IMR-90 (cell line): ENCODE data around the gene SASH1. TPM values are rescaled to one million over a fixed set of nuclear protein-coding genes. Genes with fewer than 3 reads are reported as not detected.

Experiments used
- ATAC-seq: fragments of 200-7000 bp; cut with Tn5 transposase; 2 replicates; pipeline ENCODE4 v1.9.1; 2020; ENCODE audit warnings: low read depth, mild to moderate bottlenecking, moderate library complexity
- BruUV-seq: library from RNA; stranded (reverse); fragments of 400-500 nt; replicated peaks from 2 replicates; lab custom pipeline; 2021; lab: Mats Ljungman, UMichigan
- CTCF ChIA-PET: fragments of 300-600 bp; formaldehyde crosslinking; extraction: SDS; loops from one replicate; lab custom pipeline; 2021; ENCODE audit warnings: antibody characterized with exemption; lab: Yijun Ruan, JAX
- POLR2A ChIA-PET: fragments of 300-600 bp; sonication (Branson Sonifier 250); formaldehyde crosslinking; loops from one replicate; lab custom pipeline; 2022; ENCODE audit warnings: antibody characterized with exemption; ENCODE audit not compliant: unreplicated experiment; lab: Charles Lee
- DNase-seq: peaks from one replicate; pipeline ENCODE4 v3.0.0; 2013
- H2AFZ ChIP-seq: replicated peaks from 2 replicates; pipeline ENCODE3; 2013; ENCODE audit warnings: low read length, mild to moderate bottlenecking; ENCODE audit not compliant: poor library complexity
- H2AK5ac ChIP-seq: 2 replicates; pipeline ENCODE4 v1.6.1; 2013; ENCODE audit warnings: low read depth, low read length, inconsistent platforms
- H2AK9ac ChIP-seq: replicated peaks from 2 replicates; pipeline ENCODE3; 2013; ENCODE audit warnings: mild to moderate bottlenecking, low read depth, low read length, moderate library complexity; ENCODE audit not compliant: poor library complexity
- H2BK120ac ChIP-seq: 2 replicates; pipeline ENCODE4 v1.6.1; 2013; ENCODE audit warnings: low read depth, low read length, inconsistent platforms
- H2BK15ac ChIP-seq: 3 replicates; pipeline ENCODE4 v1.6.1; 2013; ENCODE audit warnings: low read depth, low read length, inconsistent platforms
- H2BK20ac ChIP-seq: 2 replicates; pipeline ENCODE4 v1.6.1; 2013; ENCODE audit warnings: low read depth, mild to moderate bottlenecking, inconsistent platforms, low read length, moderate library complexity
- H2BK5ac ChIP-seq: 2 replicates; pipeline ENCODE4 v1.6.1; 2013; ENCODE audit warnings: mild to moderate bottlenecking, low read depth, low read length, inconsistent platforms; ENCODE audit not compliant: poor library complexity, severe bottlenecking
- H3K14ac ChIP-seq: replicated peaks from 2 replicates; pipeline ENCODE4 v1.6.1; 2013; ENCODE audit warnings: low read depth, low read length, inconsistent platforms
- H3K18ac ChIP-seq: 2 replicates; pipeline ENCODE4 v1.6.1; 2013; ENCODE audit warnings: low read depth, low read length, control low read depth
- H3K23ac ChIP-seq: 2 replicates; pipeline ENCODE4 v1.6.1; 2013; ENCODE audit warnings: low read depth, low read length, inconsistent platforms
- H3K27ac ChIP-seq: 2 replicates; pipeline ENCODE4 v1.5.1; 2013; ENCODE audit warnings: mild to moderate bottlenecking, control low read depth, low read length; ENCODE audit not compliant: insufficient read depth
- H3K27me3 ChIP-seq: 2 replicates; pipeline ENCODE4 v1.6.1; 2013; ENCODE audit warnings: low read length; ENCODE audit not compliant: control insufficient read depth, insufficient read depth
- H3K36me3 ChIP-seq: 2 replicates; pipeline ENCODE4 v1.6.1; 2013; ENCODE audit warnings: low read length, mixed read lengths; ENCODE audit not compliant: control insufficient read depth, insufficient read depth
- H3K4ac ChIP-seq: 2 replicates; pipeline ENCODE4 v1.6.1; 2013; ENCODE audit warnings: low read depth, low read length, inconsistent platforms
- H3K4me1 ChIP-seq: 2 replicates; pipeline ENCODE4 v1.6.1; 2013; ENCODE audit warnings: low read length, mixed read lengths; ENCODE audit not compliant: control insufficient read depth, insufficient read depth
- H3K4me2 ChIP-seq: 2 replicates; pipeline ENCODE4 v1.6.1; 2013; ENCODE audit warnings: low read depth, mild to moderate bottlenecking, control low read depth, low read length, moderate library complexity
- H3K4me3 ChIP-seq: 2 replicates; pipeline ENCODE4 v1.5.1; 2013; ENCODE audit warnings: low read depth, mild to moderate bottlenecking, control low read depth, low read length, moderate library complexity; ENCODE audit not compliant: insufficient read depth
- H3K56ac ChIP-seq: 2 replicates; pipeline ENCODE4 v1.6.1; 2013; ENCODE audit warnings: low read length, inconsistent platforms; ENCODE audit not compliant: insufficient read depth; ENCODE audit errors: extremely low read depth
- H3K79me1 ChIP-seq, 2 experiments: 2 replicates each; pipeline ENCODE4 v1.6.1; 2013; ENCODE audit warnings: low read length in 2 of 2, inconsistent platforms in 1 of 2, low read depth in 1 of 2
- H3K9ac ChIP-seq: 2 replicates; pipeline ENCODE4 v1.6.1; 2013; ENCODE audit warnings: low read depth, low read length, control low read depth
- H3K9me1 ChIP-seq: 2 replicates; pipeline ENCODE4 v1.6.1; 2013; ENCODE audit warnings: low read length, inconsistent platforms; ENCODE audit not compliant: insufficient read depth
- H3K9me3 ChIP-seq: 2 replicates; pipeline ENCODE4 v1.6.1; 2013; ENCODE audit warnings: low read length; ENCODE audit not compliant: control insufficient read depth, insufficient read depth
- H4K20me1 ChIP-seq: 2 replicates; pipeline ENCODE4 v1.6.1; 2013; ENCODE audit warnings: low read length, inconsistent platforms; ENCODE audit not compliant: insufficient read depth
- H4K5ac ChIP-seq: 2 replicates; pipeline ENCODE4 v1.6.1; 2013; ENCODE audit warnings: mild to moderate bottlenecking, low read depth, low read length, control low read depth
- H4K8ac ChIP-seq, 2 experiments: 2 replicates each; pipeline ENCODE4 v1.6.1; 2013; ENCODE audit warnings: low read depth in 2 of 2, low read length in 2 of 2, control low read depth in 1 of 2, inconsistent platforms in 1 of 2
- H4K91ac ChIP-seq: 2 replicates; pipeline ENCODE4 v1.6.1; 2013; ENCODE audit warnings: low read depth, low read length, inconsistent platforms; ENCODE audit not compliant: insufficient read depth
- BHLHE40 ChIP-seq: fragments of 150-350 bp; IDR thresholded peaks from 2 replicates; pipeline ENCODE4 v1.6.1; 2016; ENCODE audit warnings: mild to moderate bottlenecking, low read depth, low read length
- CEBPB ChIP-seq: IDR thresholded peaks from 2 replicates; pipeline ENCODE4 v1.6.1; 2012; ENCODE audit warnings: low read depth, low read length, improper control_type of control experiment
- CHD1 ChIP-seq: IDR thresholded peaks from 2 replicates; pipeline ENCODE4 v1.6.1; 2012; ENCODE audit warnings: low read depth, low read length, improper control_type of control experiment
- CTCF ChIP-seq: conservative IDR thresholded peaks from 2 replicates; pipeline ENCODE4 v1.5.1; 2012; ENCODE audit warnings: mild to moderate bottlenecking, low read depth, low read length, improper control_type of control experiment
- ELK1 ChIP-seq: fragments of 150-350 bp; IDR thresholded peaks from 2 replicates; pipeline ENCODE4 v1.6.1; 2016; ENCODE audit warnings: low read depth, mild to moderate bottlenecking, low read length, moderate library complexity, borderline replicate concordance
- FOS ChIP-seq: fragments of 150-350 bp; IDR thresholded peaks from 2 replicates; pipeline ENCODE4 v1.6.1; 2016; ENCODE audit warnings: low read depth, low read length
- MAFK ChIP-seq: IDR thresholded peaks from 2 replicates; pipeline ENCODE4 v1.6.1; 2012; ENCODE audit warnings: low read depth, low read length, improper control_type of control experiment
- MAZ ChIP-seq: IDR thresholded peaks from 2 replicates; pipeline ENCODE4 v1.6.1; 2012; ENCODE audit warnings: low read depth, mild to moderate bottlenecking, low read length, improper control_type of control experiment, moderate library complexity, borderline replicate concordance
- MXI1 ChIP-seq: IDR thresholded peaks from 2 replicates; pipeline ENCODE4 v1.6.1; 2012; ENCODE audit warnings: low read depth, mild to moderate bottlenecking, low read length, moderate library complexity, borderline replicate concordance
- NFE2L2 ChIP-seq: fragments of 150-350 bp; IDR thresholded peaks from 2 replicates; pipeline ENCODE4 v1.6.1; 2016; ENCODE audit warnings: low read depth, mild to moderate bottlenecking, low read length
- POLR2A ChIP-seq: IDR thresholded peaks from 2 replicates; pipeline ENCODE4 v1.6.1; 2012; ENCODE audit warnings: mild to moderate bottlenecking, low read depth, low read length
- RAD21 ChIP-seq: IDR thresholded peaks from 2 replicates; pipeline ENCODE4 v1.6.1; 2012; ENCODE audit warnings: low read length, improper control_type of control experiment
- RCOR1 ChIP-seq: IDR thresholded peaks from 2 replicates; pipeline ENCODE4 v1.6.1; 2012; ENCODE audit warnings: mild to moderate bottlenecking, low read length, improper control_type of control experiment; ENCODE audit not compliant: insufficient replicate concordance
- RFX5 ChIP-seq: IDR thresholded peaks from 2 replicates; pipeline ENCODE4 v1.8.0; 2012; ENCODE audit warnings: low read depth, mild to moderate bottlenecking, low read length, moderate library complexity
- SMC3 ChIP-seq: fragments of 150-350 bp; IDR thresholded peaks from 2 replicates; pipeline ENCODE4 v1.6.1; 2016; ENCODE audit warnings: low read depth, mild to moderate bottlenecking, antibody characterized with exemption, low read length, moderate library complexity
- USF2 ChIP-seq: fragments of 150-350 bp; IDR thresholded peaks from 2 replicates; pipeline ENCODE4 v1.6.1; 2017; ENCODE audit warnings: mild to moderate bottlenecking, antibody characterized with exemption, low read length, low read depth
- WGBS, 2 experiments: methylation state at CpG; one replicate each; pipeline versions ENCODE4 v1.1.5 to v1.1.7; 2013; ENCODE audit warnings: missing lambda C conversion rate in 2 of 2; ENCODE audit not compliant: insufficient read length in 1 of 2; ENCODE audit errors: extremely low coverage in 2 of 2; 5-methylcytosine and 5-hydroxymethylcytosine counted together
- dilution Hi-C: fragments of 300-500 bp; cut with HindIII; formaldehyde crosslinking; loops from one replicate; pipeline ENCODE4 v1.14.3; 2018; ENCODE audit warnings: low sequenced_read_pairs; ENCODE audit not compliant: unreplicated experiment
- in situ Hi-C: fragments of 300-500 bp; cut with MboI; formaldehyde crosslinking; loops from 3 replicates; pipeline ENCODE4 v1.14.3; 2019; ENCODE audit warnings: low sequenced_read_pairs, inconsistent platforms, mixed read lengths
- intact Hi-C: fragments of 100-400 bp; cut with micrococcal nuclease; formaldehyde crosslinking; loops from 2 replicates; pipeline ENCODE4 v1.10.0; 2022
- polyA plus RNA-seq, 3 experiments: library from polyadenylated mRNA; depleted of rRNA; stranded (reverse); fragments of >200 nt; gene quantifications; 2 replicates each; pipeline ENCODE4 v1.2.3, GENCODE V29; 2012; ENCODE audit warnings: low replicate concordance in 1 of 3
- total RNA-seq: library from RNA; depleted of rRNA; stranded (reverse); fragments of >200 nt; gene quantifications from 2 replicates; pipeline ENCODE4 v1.2.3, GENCODE V29; 2012

Gene SASH1
- total and polyA plus RNA-seq, 2 of the 4 experiments (the other 2 are of a cell fraction): 11.6 to 16.5 TPM

GRCh38 chr6:148465670-148466069 is 123.0 kb downstream of the SASH1 start:
- no peak overlapping the region for H2AFZ ChIP-seq
- peaks cover 19% of the 10 kb centered on the region for H3K4me1 ChIP-seq
- H3K79me1 ChIP-seq: peaks cover 12 to 46% of the 10 kb centered on the region in 2 experiments
- H4K8ac ChIP-seq: peak overlapping the region in 1 of 2 experiments; percentile 30; a peak in 2 of 4 replicates
- DNase-seq (no peak), ATAC-seq (no peak)
- no peak overlapping the region for H2BK5ac ChIP-seq
- peak overlapping the region; percentile 49; the same call in 2 of the 3 replicates for H2BK15ac ChIP-seq
- no peak overlapping the region for H3K4me2 ChIP-seq
- H3K4me3 ChIP-seq: no peak overlapping the region
- H3K23ac ChIP-seq: no peak overlapping the region
- H2AK5ac ChIP-seq: peak overlapping the region; percentile 59; the same call in 1 of the 2 replicates
- H3K9ac ChIP-seq: no peak overlapping the region
- no peaks in the 10 kb centered on the region for H3K27me3 ChIP-seq
- intact Hi-C loops (loop anchor here (2.0 kb wide), 1 partner anchor 957 kb away; the partner anchor contains the start of gene SAMD5), dilution Hi-C loops (no loop called here), in situ Hi-C loops (loop anchor here (10.0 kb wide), 1 partner anchor 961 kb away; the partner anchor contains the start of gene SAMD5)
- peak overlapping the region; percentile 35 for H2BK120ac ChIP-seq
- ChIA-PET POLR2A (interaction anchor here (0.6 kb wide), 1 partner anchor 239 kb away, joined by 3 read pairs; no protein-coding TSS in a partner anchor), CTCF (interaction anchor here (0.6 to 0.9 kb wide), 4 partner anchors 65 to 944 kb away, joined by 3 to 7 read pairs (median 4); no protein-coding TSS in a partner anchor)
- TF ChIP-seq USF2 (no peak), MAZ (no peak), BHLHE40 (no peak), RAD21 (no peak), MAFK (no peak), MXI1 (no peak), FOS (no peak), RCOR1 (no peak), CHD1 (no peak), ELK1 (no peak), SMC3 (no peak), POLR2A (no peak), CEBPB (no peak), RFX5 (no peak), NFE2L2 (no peak), CTCF (no peak)
- H3K9me1 ChIP-seq: peaks cover 18% of the 10 kb centered on the region
- no peak overlapping the region for H4K91ac ChIP-seq
- peak overlapping the region; percentile 39; the same call in 1 of the 2 replicates for H2BK20ac ChIP-seq
- no peak overlapping the region for H3K18ac ChIP-seq
- no peak overlapping the region for H3K27ac ChIP-seq
- no peak overlapping the region for H4K5ac ChIP-seq
- H3K36me3 ChIP-seq: no peaks in the 10 kb centered on the region
- H4K20me1 ChIP-seq: no peaks in the 10 kb centered on the region
- H2AK9ac ChIP-seq: no peak overlapping the region
- H3K4ac ChIP-seq: no peak overlapping the region
- WGBS, 2 experiments: 91% methylated on average over 3 of the region's 6 CpGs; no CpG with 5 or more reads in 1 of the 2 experiments
- no peaks in the 10 kb centered on the region for H3K9me3 ChIP-seq
- no peak overlapping the region for H3K56ac ChIP-seq
- BruUV-seq: no TSS peak
- peak overlapping the region; percentile 49; the same call in 1 of the 2 replicates for H3K14ac ChIP-seq
